Measurements from ENCODE around the gene ZFR2. TPM values are rescaled to one million over a fixed set of nuclear protein-coding genes. Genes with fewer than 3 reads are reported as not detected.

The ZFR2 gene
- total RNA-seq, 6 experiments from 2014 or later, result not detected

DNA sequence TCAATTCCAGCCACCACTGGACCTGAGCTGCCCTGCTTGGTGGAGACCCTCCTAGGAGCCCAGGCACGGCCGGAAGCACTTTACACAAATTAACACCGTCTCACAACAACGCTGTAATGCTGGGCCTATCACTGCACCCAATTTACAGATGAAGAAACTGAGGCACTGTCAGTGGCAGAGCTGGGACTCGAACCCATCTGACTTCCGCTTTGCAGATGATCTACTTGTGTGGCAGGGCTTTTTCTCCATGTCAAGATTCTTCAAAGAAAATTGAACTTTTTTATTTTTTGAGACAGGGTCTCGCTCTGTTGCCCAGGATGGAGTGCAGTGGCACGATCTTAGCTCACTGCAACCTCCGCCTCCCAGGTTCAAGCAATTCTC, 33.8 kb downstream of the ZFR2 start:
- TF ChIP-seq, protein P1, sequence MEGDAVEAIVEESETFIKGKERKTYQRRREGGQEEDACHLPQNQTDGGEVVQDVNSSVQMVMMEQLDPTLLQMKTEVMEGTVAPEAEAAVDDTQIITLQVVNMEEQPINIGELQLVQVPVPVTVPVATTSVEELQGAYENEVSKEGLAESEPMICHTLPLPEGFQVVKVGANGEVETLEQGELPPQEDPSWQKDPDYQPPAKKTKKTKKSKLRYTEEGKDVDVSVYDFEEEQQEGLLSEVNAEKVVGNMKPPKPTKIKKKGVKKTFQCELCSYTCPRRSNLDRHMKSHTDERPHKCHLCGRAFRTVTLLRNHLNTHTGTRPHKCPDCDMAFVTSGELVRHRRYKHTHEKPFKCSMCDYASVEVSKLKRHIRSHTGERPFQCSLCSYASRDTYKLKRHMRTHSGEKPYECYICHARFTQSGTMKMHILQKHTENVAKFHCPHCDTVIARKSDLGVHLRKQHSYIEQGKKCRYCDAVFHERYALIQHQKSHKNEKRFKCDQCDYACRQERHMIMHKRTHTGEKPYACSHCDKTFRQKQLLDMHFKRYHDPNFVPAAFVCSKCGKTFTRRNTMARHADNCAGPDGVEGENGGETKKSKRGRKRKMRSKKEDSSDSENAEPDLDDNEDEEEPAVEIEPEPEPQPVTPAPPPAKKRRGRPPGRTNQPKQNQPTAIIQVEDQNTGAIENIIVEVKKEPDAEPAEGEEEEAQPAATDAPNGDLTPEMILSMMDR (IDR thresholded peaks at IDR 0.05), result no peak
- no peak for DNase-seq
- no peak overlapping the region for H3K4me3 Mint-ChIP-seq
- no peaks in the 10 kb centered on the region for H3K4me1 Mint-ChIP-seq (ENCODE audit: low read depth)
- no peak overlapping the region for H3K27ac Mint-ChIP-seq
- H3K9me3 Mint-ChIP-seq, result peaks cover 14% of the 10 kb centered on the region
- peaks cover 27% of the 10 kb centered on the region for H3K27me3 Mint-ChIP-seq (ENCODE audit: insufficient read depth)
- peaks cover 14% of the 10 kb centered on the region; the same call in 1 of the 2 replicates for H3K36me3 Mint-ChIP-seq (ENCODE audit: low read depth)

DNA sequence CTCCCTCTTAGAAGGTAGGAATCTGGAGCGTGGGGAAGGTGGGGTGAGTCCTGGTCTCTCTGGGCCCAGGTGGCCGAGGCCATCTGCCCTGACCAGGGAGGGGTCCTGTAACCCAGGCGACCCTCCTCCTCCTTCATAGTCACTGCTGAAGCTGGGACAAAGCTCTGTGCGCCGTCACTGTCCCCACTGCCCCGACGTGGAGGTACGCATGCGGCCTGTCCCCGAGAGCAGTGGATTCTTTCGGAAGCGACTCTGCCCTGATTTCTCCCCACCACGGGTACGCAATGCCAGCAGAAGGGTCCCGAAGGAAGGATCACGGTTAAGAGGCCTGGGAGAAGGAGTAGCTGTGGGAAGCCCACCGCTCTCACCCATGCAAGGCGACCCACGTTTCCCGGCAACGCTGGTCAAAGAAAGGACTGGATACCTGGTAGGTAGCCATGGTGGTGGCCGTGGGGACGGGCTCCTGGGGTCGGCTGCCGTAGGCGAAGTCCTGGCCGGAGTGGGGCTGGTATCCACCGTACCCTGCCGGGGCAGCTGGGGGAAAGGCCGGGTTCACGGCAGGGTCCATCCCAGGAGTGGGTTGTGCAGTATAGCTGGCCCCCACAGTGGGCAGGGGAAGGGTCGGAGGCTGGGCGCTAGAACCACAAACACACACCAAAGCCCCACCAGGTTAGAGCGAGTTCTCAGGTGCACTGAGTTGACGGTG, 34.3 kb downstream of the ZFR2 start:
- H3K4me1 Mint-ChIP-seq (ENCODE audit: low read depth), result no peaks in the 10 kb centered on the region
- H3K36me3 Mint-ChIP-seq (ENCODE audit: low read depth), result peaks cover 14% of the 10 kb centered on the region; the same call in 1 of the 2 replicates
- no peak overlapping the region for H3K4me3 Mint-ChIP-seq
- H3K27me3 Mint-ChIP-seq (ENCODE audit: insufficient read depth), result peaks cover 22% of the 10 kb centered on the region
- TF ChIP-seq, protein P1 (IDR thresholded peaks at IDR 0.05), result no peak
- peaks cover 14% of the 10 kb centered on the region for H3K9me3 Mint-ChIP-seq
- no peak for DNase-seq
- no peak overlapping the region for H3K27ac Mint-ChIP-seq

DNA sequence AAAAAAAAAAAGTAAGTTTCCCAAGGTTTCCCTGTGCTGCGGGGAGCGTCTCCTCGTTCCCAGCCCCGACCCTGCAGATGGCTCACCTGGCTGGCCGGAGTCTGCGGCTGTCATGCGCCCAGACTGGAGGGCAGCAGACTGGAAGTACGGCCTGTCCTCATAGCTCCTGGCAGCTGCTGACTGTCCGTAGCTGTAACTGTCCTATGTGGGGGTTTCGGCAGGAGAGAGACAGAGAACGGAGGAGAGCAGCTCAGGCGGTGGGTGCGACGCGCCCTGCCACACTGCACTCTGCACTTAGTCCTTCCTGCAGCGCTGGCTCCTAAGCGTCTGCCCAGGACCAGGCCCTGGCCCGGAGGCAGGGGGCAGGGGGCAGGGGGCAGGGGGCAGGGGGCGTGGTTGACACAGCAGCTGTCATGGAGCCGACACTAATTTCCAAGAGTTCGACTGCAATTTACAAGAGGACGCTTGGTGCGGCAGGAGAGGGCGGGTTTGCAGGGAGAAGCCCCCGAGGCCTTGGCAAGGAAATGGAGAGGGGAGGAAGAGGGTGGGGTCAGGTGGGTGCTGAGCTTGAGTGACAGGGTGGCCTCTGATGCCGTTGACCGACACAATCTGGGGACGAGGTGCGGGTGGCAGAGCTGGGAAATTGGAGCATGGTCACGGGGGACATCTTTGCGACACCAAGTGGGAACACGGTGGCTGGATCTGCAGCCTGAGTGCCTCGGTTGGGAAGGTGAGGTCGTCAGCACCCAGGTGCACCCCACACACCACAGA, 35.1 kb downstream of the ZFR2 start:
- Mint-ChIP-seq H3K36me3 (ENCODE audit: low read depth) (peaks cover 14% of the 10 kb centered on the region; the same call in 1 of the 2 replicates), H3K27me3 (ENCODE audit: insufficient read depth) (peaks cover 22% of the 10 kb centered on the region)

GRCh38 chr19:3832001-3832400, 36.8 kb downstream of the ZFR2 start:
- Mint-ChIP-seq H3K27ac (no peak overlapping the region), H3K4me3 (no peak overlapping the region), H3K9me3 (peaks cover 4% of the 10 kb centered on the region), H3K36me3 (ENCODE audit: low read depth) (0 out of 2 replicates have a peak, but pooled peaks cover 4% of the 10 kb centered on the region), H3K27me3 (ENCODE audit: insufficient read depth) (peaks cover 9% of the 10 kb centered on the region), H3K4me1 (ENCODE audit: low read depth) (peaks cover 8% of the 10 kb centered on the region; the same call in 1 of the 2 replicates)
- TF ChIP-seq, protein P1 (IDR thresholded peaks at IDR 0.05), result no peak
- DNase-seq, result no peak

More for the DNA sequence above, 35.1 kb downstream of the ZFR2 start:
- peaks cover under 1% of the 10 kb centered on the region; the same call in 1 of the 2 replicates for H3K4me1 Mint-ChIP-seq (ENCODE audit: low read depth)
- H3K9me3 Mint-ChIP-seq, result peaks cover 14% of the 10 kb centered on the region
- H3K4me3 Mint-ChIP-seq, result no peak overlapping the region
- no peak for DNase-seq
- TF ChIP-seq, protein P1 (IDR thresholded peaks at IDR 0.05), result no peak
- no peak overlapping the region for H3K27ac Mint-ChIP-seq

DNA sequence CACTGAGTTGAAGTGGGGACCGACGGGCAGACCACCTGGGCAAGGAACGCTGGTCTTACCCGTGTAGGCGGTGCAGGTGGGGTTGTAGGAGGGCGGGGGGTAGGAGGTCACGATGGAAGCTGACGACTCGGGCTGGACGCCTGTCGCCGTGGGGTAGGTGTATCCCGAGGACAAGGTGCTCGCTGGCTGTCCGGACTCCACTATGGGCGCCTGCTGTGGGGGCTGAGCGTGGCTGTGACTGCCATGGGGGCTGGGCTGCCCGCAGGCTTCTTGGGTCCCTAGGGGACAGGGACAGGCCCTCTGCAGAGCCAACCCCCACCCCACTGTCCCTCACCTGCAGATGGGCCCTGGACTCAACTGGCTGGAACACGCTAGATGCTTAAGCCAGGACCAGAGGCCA, 37.2 kb downstream of the ZFR2 start:
- no peak overlapping the region for H3K4me3 Mint-ChIP-seq
- TF ChIP-seq, protein P1 (IDR thresholded peaks at IDR 0.05), result no peak
- no peak overlapping the region for H3K27ac Mint-ChIP-seq
- peaks cover 8% of the 10 kb centered on the region; the same call in 1 of the 2 replicates for H3K4me1 Mint-ChIP-seq (ENCODE audit: low read depth)
- H3K9me3 Mint-ChIP-seq, result no peaks in the 10 kb centered on the region
- H3K27me3 Mint-ChIP-seq (ENCODE audit: insufficient read depth), result peaks cover 9% of the 10 kb centered on the region; the same call in 1 of the 2 replicates
- H3K36me3 Mint-ChIP-seq (ENCODE audit: low read depth), result no peaks in the 10 kb centered on the region
- no peak for DNase-seq
